Choroid plexus epithelial cell (primary cell): ENCODE measurements around the gene ADAM12.

Source experiments
- DNase-seq: peaks from one replicate; pipeline ENCODE4 v3.0.0-alpha.2; 2010; ENCODE audit warnings: low read depth
- H3K4me3 ChIP-seq: 2 replicates; pipeline ENCODE4 v1.5.1; 2011; ENCODE audit warnings: low read depth, mild to moderate bottlenecking, control low read depth, low read length, moderate library complexity
- TF ChIP-seq, protein P1 (sequence below): conservative IDR thresholded peaks from 2 replicates; pipeline ENCODE4 v1.5.1; 2011; ENCODE audit warnings: low read depth, mild to moderate bottlenecking, control low read depth, inconsistent platforms, low read length, moderate library complexity

Gene ADAM12

DNA sequence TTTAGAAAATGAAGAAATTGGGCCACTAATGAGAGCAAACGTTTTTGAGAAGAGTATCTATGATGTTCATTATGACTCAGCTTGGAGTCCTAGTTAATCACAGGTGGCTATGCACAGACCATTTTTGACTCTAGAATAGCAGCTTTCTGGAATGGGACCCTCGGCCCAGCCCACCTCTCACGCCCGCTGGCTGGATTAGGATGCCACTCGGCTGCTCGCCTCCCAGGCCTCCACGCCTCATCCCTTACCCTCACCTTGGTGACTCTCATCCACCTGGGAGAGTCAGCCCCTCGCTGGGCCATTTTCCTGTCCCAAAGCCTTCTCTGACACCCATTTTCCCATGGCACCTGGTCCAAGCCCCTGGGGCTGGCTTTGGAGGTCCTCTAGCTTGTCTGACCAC lies 173.6 kb downstream of the ADAM12 start:
- TF ChIP-seq, protein P1, sequence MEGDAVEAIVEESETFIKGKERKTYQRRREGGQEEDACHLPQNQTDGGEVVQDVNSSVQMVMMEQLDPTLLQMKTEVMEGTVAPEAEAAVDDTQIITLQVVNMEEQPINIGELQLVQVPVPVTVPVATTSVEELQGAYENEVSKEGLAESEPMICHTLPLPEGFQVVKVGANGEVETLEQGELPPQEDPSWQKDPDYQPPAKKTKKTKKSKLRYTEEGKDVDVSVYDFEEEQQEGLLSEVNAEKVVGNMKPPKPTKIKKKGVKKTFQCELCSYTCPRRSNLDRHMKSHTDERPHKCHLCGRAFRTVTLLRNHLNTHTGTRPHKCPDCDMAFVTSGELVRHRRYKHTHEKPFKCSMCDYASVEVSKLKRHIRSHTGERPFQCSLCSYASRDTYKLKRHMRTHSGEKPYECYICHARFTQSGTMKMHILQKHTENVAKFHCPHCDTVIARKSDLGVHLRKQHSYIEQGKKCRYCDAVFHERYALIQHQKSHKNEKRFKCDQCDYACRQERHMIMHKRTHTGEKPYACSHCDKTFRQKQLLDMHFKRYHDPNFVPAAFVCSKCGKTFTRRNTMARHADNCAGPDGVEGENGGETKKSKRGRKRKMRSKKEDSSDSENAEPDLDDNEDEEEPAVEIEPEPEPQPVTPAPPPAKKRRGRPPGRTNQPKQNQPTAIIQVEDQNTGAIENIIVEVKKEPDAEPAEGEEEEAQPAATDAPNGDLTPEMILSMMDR: no peak
- DNase-seq: no peak
- H3K4me3 ChIP-seq: no peak overlapping the region

DNA sequence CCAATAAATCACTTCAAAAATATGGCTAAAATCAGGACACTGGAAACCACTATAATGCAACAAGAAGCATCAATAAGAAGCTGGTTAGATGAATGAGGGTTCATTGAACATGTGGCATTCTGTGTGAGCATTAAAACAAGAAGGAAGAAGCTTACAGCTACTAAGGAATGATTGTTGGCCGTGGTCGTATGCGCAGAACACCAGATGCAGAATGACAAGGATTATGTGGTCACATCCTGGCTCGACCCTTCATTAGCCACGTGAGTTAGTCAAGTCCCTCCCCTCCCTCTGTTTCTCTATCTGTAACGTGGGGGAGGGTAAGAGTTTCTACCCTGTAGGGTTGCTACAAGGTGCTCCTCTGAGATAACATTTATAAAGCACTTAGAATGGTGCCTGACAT lies 174.3 kb downstream of the ADAM12 start:
- no peak for DNase-seq
- no peak overlapping the region for H3K4me3 ChIP-seq
- TF ChIP-seq, protein P1: no peak

DNA sequence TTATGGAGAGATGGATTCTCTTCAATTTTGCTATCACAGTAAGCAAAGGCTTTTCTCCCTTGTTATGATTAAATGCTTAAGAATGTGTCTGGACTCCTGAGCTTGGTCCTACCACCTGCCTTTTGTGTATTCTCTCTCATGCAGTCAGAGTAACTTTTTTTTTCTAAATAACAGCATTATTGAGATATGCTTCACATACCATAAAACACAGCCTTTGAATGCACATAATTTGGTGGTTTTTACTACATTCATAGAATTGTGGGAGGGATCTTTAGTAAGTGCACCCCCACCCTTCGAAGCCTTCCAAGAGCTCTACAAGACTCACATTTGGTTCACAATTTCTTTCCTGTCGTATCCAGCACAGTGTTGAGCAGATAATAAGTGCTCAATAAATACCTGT lies 175.5 kb downstream of the ADAM12 start:
- TF ChIP-seq, protein P1: no peak
- DNase-seq: no peak
- no peak overlapping the region for H3K4me3 ChIP-seq

DNA sequence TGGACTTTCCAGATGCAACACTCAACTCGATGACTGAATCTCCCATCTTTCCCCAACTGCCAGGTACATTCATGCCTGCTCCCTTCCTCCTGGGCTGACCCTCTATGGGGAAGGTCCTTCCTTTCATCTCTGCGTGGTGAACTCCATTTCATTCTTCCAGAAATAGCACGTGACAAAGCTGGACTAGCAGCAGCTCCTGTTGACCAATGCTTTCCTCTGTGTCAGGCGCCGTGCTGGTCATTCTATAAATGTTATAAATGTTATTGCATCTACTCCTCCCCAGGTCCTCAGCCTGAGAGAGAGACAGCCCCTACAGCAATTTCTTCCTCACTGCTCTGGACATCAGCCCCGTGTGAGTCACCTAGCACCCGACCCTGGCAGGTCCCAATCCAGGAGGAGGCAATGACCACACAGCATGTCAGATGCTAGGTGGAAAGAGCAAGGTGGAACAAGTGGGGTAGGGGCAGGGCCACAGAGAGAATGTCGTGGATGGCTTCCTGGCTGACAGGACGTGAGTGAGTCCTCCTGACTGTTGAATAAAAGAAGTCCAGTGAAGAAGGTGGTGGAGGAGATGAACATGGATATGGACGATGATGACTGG lies 178.1 kb downstream of the ADAM12 start:
- DNase-seq: no peak
- no peak overlapping the region for H3K4me3 ChIP-seq
- TF ChIP-seq, protein P1: no peak

DNA sequence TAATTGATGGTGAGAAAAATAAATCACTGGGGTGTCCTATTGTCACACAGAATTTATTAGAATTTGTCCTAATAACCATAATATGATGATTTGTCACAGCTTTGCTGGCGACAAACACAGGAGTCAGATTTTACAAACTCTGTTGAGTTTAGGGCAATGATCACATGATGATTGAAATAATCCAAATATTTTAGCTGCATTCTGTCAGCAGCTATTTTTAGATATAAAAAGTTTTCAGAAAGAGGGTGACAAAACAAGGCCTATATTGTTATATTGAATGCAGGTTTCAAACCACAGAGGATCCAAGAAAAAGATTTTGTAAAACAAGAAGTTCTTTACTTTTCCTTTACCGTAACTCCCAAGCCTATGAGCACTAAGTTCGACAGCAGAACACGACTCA lies 178.8 kb downstream of the ADAM12 start:
- no peak for DNase-seq
- TF ChIP-seq, protein P1: no peak
- no peak overlapping the region for H3K4me3 ChIP-seq

DNA sequence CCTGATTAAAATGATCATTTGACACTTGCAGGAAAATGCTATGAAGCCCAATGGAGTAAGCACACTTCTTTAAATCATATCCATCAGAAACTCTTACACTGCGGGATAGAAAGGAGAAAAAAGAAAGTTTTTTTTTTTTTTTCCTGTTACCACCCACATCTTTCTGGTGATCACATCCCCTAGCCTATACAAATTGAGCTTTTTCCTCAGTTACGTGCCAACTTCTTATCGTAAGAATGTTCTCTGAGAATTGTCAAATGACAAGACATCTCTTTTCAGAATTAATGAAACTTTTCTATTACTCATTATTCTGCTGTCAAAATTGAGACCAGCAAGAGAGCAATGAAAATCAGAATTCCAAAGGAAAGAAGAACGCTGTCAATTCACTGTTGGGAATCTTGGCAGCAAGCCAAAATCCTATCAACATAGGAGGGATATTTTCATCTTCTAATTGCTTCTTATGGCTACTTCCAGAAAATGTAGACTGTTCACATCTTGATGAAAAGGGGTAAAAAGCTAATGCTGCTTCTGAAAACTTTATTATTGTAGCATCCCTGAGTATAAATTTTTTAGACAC lies 179.5 kb downstream of the ADAM12 start:
- DNase-seq: peak; percentile 63

More for the DNA sequence above, 179.5 kb downstream of the ADAM12 start:
- no peak overlapping the region for H3K4me3 ChIP-seq
- TF ChIP-seq, protein P1: no peak
